GM23338 (cell line): Measurements from ENCODE around the gene UBALD1. TPM values are rescaled to one million over a fixed set of nuclear protein-coding genes. Genes with fewer than 3 reads are reported as not detected.

Experiments
- ATAC-seq: fragments of 200-7000 bp; cut with Tn5 transposase; 3 replicates; pipeline ENCODE4 v1.9.1; 2020
- DNase-seq: peaks from one replicate; pipeline ENCODE4 v3.0.0-alpha.2; 2015; ENCODE audit warnings: low spot score
- H2AFZ ChIP-seq: fragments of 200-600 bp; sonication (generic); 2 replicates; pipeline ENCODE4 v1.8.0; 2016; ENCODE audit warnings: antibody characterized with exemption, mild to moderate bottlenecking, moderate library complexity
- H3F3A ChIP-seq: fragments of 200-600 bp; sonication (generic); replicated peaks from 2 replicates; pipeline ENCODE4 v1.8.0; 2017; ENCODE audit warnings: antibody characterized with exemption, mixed run types, low read depth
- H3K27ac ChIP-seq: fragments of 200-600 bp; sonication (generic); 2 replicates; pipeline ENCODE4 v1.6.1; 2016; ENCODE audit warnings: low read depth
- H3K27me3 ChIP-seq: fragments of 200-600 bp; sonication (generic); 2 replicates; pipeline ENCODE4 v1.8.0; 2016; ENCODE audit warnings: mild to moderate bottlenecking, mixed run types, moderate library complexity; ENCODE audit not compliant: insufficient read depth
- H3K36me3 ChIP-seq: fragments of 200-600 bp; sonication (generic); 2 replicates; pipeline ENCODE4 v1.8.0; 2016; ENCODE audit warnings: mild to moderate bottlenecking; ENCODE audit not compliant: insufficient read depth
- H3K4me1 ChIP-seq: fragments of 200-600 bp; sonication (generic); 2 replicates; pipeline ENCODE4 v1.8.0; 2016; ENCODE audit warnings: mild to moderate bottlenecking, moderate library complexity; ENCODE audit not compliant: insufficient read depth
- H3K4me2 ChIP-seq: fragments of 200-600 bp; sonication (generic); 2 replicates; pipeline ENCODE4 v1.7.1; 2017; ENCODE audit warnings: mixed run types
- H3K4me3 ChIP-seq: fragments of 200-600 bp; sonication (generic); 2 replicates; pipeline ENCODE4 v1.6.1; 2016; ENCODE audit warnings: mixed run types
- H3K79me2 ChIP-seq: fragments of 200-600 bp; sonication (generic); replicated peaks from 2 replicates; pipeline ENCODE4 v1.8.0; 2017; ENCODE audit warnings: mild to moderate bottlenecking; ENCODE audit not compliant: insufficient read depth
- H3K9me2 ChIP-seq: fragments of 200-600 bp; sonication (generic); 2 replicates; pipeline ENCODE4 v1.8.0; 2017; ENCODE audit not compliant: insufficient read depth
- H4K20me1 ChIP-seq: fragments of 200-600 bp; sonication (generic); replicated peaks from 2 replicates; pipeline ENCODE4 v1.8.0; 2017; ENCODE audit warnings: mild to moderate bottlenecking; ENCODE audit not compliant: insufficient read depth
- H3K27ac Mint-ChIP-seq: 2 replicates; pipeline ENCODE4 v1.8.0; 2020; ENCODE audit warnings: inconsistent platforms, mild to moderate bottlenecking, moderate library complexity, mixed read lengths
- H3K27me3 Mint-ChIP-seq: 3 replicates; pipeline ENCODE4 v1.8.0; 2022; ENCODE audit warnings: low read depth, mild to moderate bottlenecking, moderate library complexity, mixed read lengths, inconsistent platforms; ENCODE audit not compliant: insufficient read depth, poor library complexity
- H3K36me3 Mint-ChIP-seq: 3 replicates; pipeline ENCODE4 v1.8.0; 2021; ENCODE audit warnings: low read depth, mild to moderate bottlenecking, inconsistent platforms, moderate library complexity, mixed read lengths
- H3K4me1 Mint-ChIP-seq: 3 replicates; pipeline ENCODE4 v1.8.0; 2020; ENCODE audit warnings: mild to moderate bottlenecking, inconsistent platforms, mixed read lengths
- H3K4me3 Mint-ChIP-seq: 3 replicates; pipeline ENCODE4 v1.8.0; 2021; ENCODE audit warnings: moderate library complexity, mild to moderate bottlenecking, inconsistent platforms, mixed read lengths
- H3K9me3 Mint-ChIP-seq: 3 replicates; pipeline ENCODE4 v1.8.0; 2020; ENCODE audit warnings: moderate library complexity, mild to moderate bottlenecking, inconsistent platforms, mixed read lengths
- CTCF ChIP-seq, 2 experiments: fragments of 200-600 bp in 1 of 2; sonication (generic) in 1 of 2; conservative IDR thresholded peaks; 2 replicates each; pipeline versions ENCODE4 v1.5.1 to v1.6.1; 2016 to 2017; ENCODE audit warnings: antibody characterized with exemption in 2 of 2, low read depth in 2 of 2, mild to moderate bottlenecking in 2 of 2, moderate library complexity in 1 of 2
- JUNB ChIP-seq: IDR thresholded peaks from one replicate; pipeline ENCODE4 v1.6.1; 2016; ENCODE audit warnings: antibody characterized with exemption; ENCODE audit not compliant: unreplicated experiment
- NANOG ChIP-seq: IDR thresholded peaks from 2 replicates; pipeline ENCODE4 v1.6.1; 2016; ENCODE audit warnings: antibody characterized with exemption, borderline replicate concordance
- POLR2AphosphoS5 ChIP-seq: IDR thresholded peaks from 2 replicates; pipeline ENCODE4 v1.6.1; 2016; ENCODE audit warnings: antibody characterized with exemption, low read depth
- STAT1 ChIP-seq: IDR thresholded peaks from one replicate; pipeline ENCODE4 v1.6.1; 2016; ENCODE audit warnings: antibody characterized with exemption; ENCODE audit not compliant: unreplicated experiment
- ZNF114 ChIP-seq: fragments of 250-450 bp; sonication (Bioruptor Pico); IDR thresholded peaks from 2 replicates; pipeline ENCODE4 v1.5.0; 2020; ENCODE audit warnings: mild to moderate bottlenecking, moderate library complexity
- ZNF462 ChIP-seq: fragments of 250-450 bp; sonication (Bioruptor Pico); IDR thresholded peaks from 2 replicates; pipeline ENCODE4 v1.5.0; 2020; ENCODE audit warnings: mild to moderate bottlenecking, moderate library complexity
- polyA plus RNA-seq: library from polyadenylated mRNA; unstranded; fragments of >200 nt; fragmentation: Nextera tagmentation; extraction: Ambion mirVana; gene quantifications from 2 replicates; pipeline ENCODE4 v1.2.1, GENCODE V29; 2016
- total RNA-seq: library from RNA; depleted of rRNA; stranded (reverse); fragments of >200 nt; shearing (Covaris generic); gene quantifications from 2 replicates; pipeline ENCODE4 v1.2.3, GENCODE V29; 2014
- TF ChIP-seq, protein P1 (sequence below): IDR thresholded peaks from 2 replicates; pipeline ENCODE4 v1.6.1; 2016; ENCODE audit warnings: antibody characterized with exemption

Gene UBALD1
- total and polyA plus RNA-seq, 2 experiments from 2014 or later, result 20.7 to 32.8 TPM

DNA sequence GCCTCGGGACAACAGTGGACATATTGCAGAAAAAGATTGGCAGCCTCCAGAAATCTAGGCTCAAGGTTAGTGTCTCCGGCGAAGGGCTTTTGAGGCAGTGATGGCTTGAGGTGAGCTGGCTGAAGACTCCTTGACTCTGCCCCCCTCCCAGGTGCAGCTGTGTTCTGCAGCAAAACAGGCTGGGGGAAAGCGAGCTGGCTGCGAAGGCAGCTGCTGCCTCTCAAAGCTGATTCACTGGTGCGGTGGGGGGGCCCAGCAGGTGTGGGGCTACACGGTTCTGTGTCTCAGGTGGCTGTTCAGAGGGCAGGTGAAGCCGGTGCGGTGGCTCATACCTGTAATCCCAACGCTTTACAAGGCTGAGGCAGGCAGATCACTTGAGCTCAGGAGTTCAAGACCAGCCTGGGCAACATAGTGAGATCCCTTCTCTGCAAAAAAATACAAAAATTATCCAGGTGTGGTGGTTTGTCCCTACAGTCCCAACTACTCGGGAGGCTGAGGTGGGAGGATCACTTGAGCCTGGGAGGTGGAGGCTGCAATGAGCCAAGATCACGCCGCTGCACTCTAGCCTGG, 35.6 kb downstream of the UBALD1 start (continued):
- TF ChIP-seq ZNF462 (no peak), POLR2AphosphoS5 (no peak), JUNB (no peak), STAT1 (no peak), NANOG (no peak), CTCF (conservative IDR thresholded peaks at IDR 0.05; ENCODE audit: low read depth in 2 of 2) (no peak)

- no peak overlapping the region for H3K4me2 ChIP-seq
- H3K36me3 ChIP-seq, result no peaks in the 10 kb centered on the region
- H3K36me3 Mint-ChIP-seq, result peaks cover 10% of the 10 kb centered on the region
- H3K4me1 ChIP-seq, result peaks cover 9% of the 10 kb centered on the region
- no peak for ATAC-seq
- peaks cover 6% of the 10 kb centered on the region; the same call in 1 of the 2 replicates for H3K9me2 ChIP-seq
- H3K27me3 ChIP-seq, result no peaks in the 10 kb centered on the region
- H3K27me3 Mint-ChIP-seq, result peaks cover 11% of the 10 kb centered on the region
- no peak overlapping the region for H3K27ac ChIP-seq
- H2AFZ ChIP-seq, result no peak overlapping the region
- no peaks in the 10 kb centered on the region for H3K79me2 ChIP-seq
- no peak for DNase-seq
- H3K4me1 Mint-ChIP-seq, result peaks cover 9% of the 10 kb centered on the region
- H4K20me1 ChIP-seq, result no peaks in the 10 kb centered on the region
- H3K27ac Mint-ChIP-seq, result no peak overlapping the region
- H3F3A ChIP-seq, result 0 out of 2 replicates have a peak, but pooled peaks cover 9% of the 10 kb centered on the region
- H3K4me3 ChIP-seq, result no peak overlapping the region
- no peak overlapping the region for H3K4me3 Mint-ChIP-seq
- no peaks in the 10 kb centered on the region; the same call in 2 of the 3 replicates for H3K9me3 Mint-ChIP-seq
- TF ChIP-seq ZNF114 (CRISPR knock-in tag) (no peak), NANOG (no peak)
- TF ChIP-seq, protein P1, sequence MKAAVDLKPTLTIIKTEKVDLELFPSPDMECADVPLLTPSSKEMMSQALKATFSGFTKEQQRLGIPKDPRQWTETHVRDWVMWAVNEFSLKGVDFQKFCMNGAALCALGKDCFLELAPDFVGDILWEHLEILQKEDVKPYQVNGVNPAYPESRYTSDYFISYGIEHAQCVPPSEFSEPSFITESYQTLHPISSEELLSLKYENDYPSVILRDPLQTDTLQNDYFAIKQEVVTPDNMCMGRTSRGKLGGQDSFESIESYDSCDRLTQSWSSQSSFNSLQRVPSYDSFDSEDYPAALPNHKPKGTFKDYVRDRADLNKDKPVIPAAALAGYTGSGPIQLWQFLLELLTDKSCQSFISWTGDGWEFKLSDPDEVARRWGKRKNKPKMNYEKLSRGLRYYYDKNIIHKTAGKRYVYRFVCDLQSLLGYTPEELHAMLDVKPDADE, result no peak
Observed at GRCh38 chr16:4576008-4576407, 38.7 kb downstream of the UBALD1 start.
